Measurements from ENCODE around the gene FAM3C. TPM values are rescaled to one million over a fixed set of nuclear protein-coding genes. Genes with fewer than 3 reads are reported as not detected.

FAM3C gene
- total RNA-seq, 2 donors from 2014 or later: 52.5 to 71.4 TPM

DNA sequence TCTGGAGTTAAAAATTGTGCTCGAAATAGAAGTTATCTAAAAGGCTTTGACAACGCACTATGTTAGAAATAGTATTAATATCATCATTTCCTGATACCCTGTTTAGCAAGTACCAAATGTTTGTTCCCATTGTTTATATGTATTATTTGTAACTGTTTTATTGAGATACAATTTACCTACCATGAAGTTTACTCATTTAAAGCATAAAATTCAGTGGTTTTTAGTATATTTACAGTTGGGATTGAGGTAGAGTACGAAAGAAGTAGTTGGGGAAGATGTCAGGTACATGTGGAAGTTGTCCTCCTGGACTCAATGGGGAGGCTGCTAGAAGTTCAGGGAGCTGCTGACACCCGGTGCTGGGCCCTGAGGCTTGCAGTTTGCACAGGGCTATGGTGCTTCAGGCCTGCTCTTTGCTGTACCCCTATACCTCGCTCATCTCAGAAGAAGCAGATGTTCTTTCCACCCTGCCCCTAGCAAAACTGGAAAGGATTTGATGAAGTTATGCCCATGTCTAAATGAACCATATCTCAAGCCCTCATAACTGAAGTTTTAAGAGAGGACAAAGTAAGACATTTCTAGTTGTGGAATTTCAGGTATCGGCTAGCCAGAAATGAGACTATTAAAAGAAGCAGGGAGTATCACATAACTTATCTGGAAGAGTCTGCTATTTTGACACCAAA lies 92.5 kb downstream of the FAM3C start:
- DNase-seq (ENCODE audit: low spot score): no peak
- no peak overlapping the region for H3K4me3 Mint-ChIP-seq
- no peaks in the 10 kb centered on the region for H3K9me3 Mint-ChIP-seq
- no peak for ATAC-seq
- H3K36me3 Mint-ChIP-seq: no peaks in the 10 kb centered on the region
- H3K4me1 Mint-ChIP-seq (ENCODE audit: low read depth in 2 of 2): no peaks in the 10 kb centered on the region
- H3K27me3 Mint-ChIP-seq: peaks cover 22 to 44% of the 10 kb centered on the region in 2 donors
- H3K27ac Mint-ChIP-seq: no peak overlapping the region

DNA sequence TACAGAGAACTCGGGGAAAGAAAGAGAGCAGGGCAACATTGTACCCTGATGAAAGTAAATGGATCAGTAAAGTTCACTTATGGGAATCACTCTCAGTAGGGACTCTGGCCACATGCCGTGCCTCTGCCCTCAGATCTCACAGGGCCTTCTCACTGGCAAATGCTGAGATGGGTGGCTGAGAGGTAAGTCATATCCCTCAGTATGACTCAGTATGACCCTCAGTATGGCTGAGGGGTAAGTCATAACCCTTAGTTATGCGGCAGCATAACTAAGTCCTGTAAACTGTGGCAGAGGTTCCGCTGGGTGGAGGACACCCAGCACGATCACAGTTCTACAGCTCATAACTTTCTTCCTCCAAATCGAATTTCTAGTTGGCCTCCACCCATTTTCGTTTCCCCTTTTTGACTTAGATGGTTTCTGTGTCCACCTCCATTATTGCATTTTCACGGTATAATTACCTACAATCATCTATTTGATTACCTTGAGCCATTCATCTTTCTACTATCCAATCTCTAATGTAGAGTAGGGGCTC lies 93.8 kb downstream of the FAM3C start:
- Mint-ChIP-seq H3K4me3 (no peak overlapping the region), H3K27ac (no peak overlapping the region), H3K36me3 (no peaks in the 10 kb centered on the region), H3K9me3 (no peaks in the 10 kb centered on the region), H3K27me3 (peaks cover 21 to 40% of the 10 kb centered on the region in 2 donors), H3K4me1 (ENCODE audit: low read depth in 2 of 2) (no peaks in the 10 kb centered on the region)
- ATAC-seq (peak in 1 of 2 donors; percentile 41), DNase-seq (ENCODE audit: low spot score) (no peak)

DNA sequence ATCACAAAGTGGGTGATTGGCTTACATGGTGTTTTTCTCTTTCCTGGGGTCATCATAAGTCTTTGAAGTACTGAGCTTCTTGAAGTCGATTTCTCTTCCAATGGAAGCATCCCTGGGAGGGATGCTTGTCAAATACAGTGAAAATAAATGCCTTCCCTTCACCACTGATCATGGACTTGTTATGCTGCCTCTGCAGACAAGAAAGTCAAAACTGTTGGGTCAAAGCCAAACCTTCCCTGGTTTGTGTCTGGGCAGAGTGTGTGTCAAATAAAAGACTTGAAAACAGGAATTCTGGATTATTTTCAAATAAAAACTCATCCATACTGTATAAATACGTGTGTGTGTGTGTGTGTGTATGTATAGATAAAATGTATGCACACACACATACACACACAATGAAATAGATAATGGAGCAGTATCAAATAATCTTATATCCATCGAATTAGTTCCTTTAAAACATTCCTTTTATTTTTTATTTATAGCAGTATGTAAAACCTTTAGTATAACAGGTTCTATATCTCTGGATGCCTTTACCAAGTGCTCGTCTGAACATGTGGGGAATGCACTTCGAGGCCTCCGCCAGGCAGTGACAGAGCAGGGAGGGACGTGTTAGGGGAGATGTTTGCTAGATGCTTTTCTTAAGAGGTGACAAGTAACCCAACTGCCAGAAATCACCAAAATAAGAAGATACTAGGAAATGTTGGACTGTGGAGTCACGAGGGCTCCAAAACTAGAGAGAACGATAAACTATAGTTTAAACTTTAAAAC lies 94.5 kb downstream of the FAM3C start:
- Mint-ChIP-seq H3K27me3 (peaks cover 16 to 35% of the 10 kb centered on the region in 2 donors), H3K9me3 (no peaks in the 10 kb centered on the region), H3K27ac (no peak overlapping the region), H3K4me1 (ENCODE audit: low read depth in 2 of 2) (no peaks in the 10 kb centered on the region), H3K4me3 (no peak overlapping the region), H3K36me3 (no peaks in the 10 kb centered on the region)
- ATAC-seq (no peak), DNase-seq (ENCODE audit: low spot score) (no peak)

- Mint-ChIP-seq H3K27ac (no peak overlapping the region), H3K9me3 (no peaks in the 10 kb centered on the region), H3K4me1 (ENCODE audit: low read depth in 2 of 2) (no peaks in the 10 kb centered on the region), H3K36me3 (no peaks in the 10 kb centered on the region), H3K4me3 (no peak overlapping the region), H3K27me3 (peaks cover 11 to 27% of the 10 kb centered on the region in 2 donors)
- ATAC-seq (no peak), DNase-seq (ENCODE audit: low spot score) (no peak)
Observed at GRCh38 chr7:121300685-121301420, 95.3 kb downstream of the FAM3C start.

Other genes with a start within 250 kb of the FAM3C start
- not detected for gene WNT16, start 67.3 kb downstream of the FAM3C start, total RNA-seq

Measured in natural killer cell treated with Interleukin-12 subunit alpha and Interleukin-12 subunit beta and Interleukin-15 and Interleukin-18, amount 100 ng/mL, for 72 hours (primary cell).